Measurements from ENCODE around the gene GPRC5A. TPM values are rescaled to one million over a fixed set of nuclear protein-coding genes. Genes with fewer than 3 reads are reported as not detected.

The GPRC5A gene
- total and polyA plus RNA-seq, 2 of the 13 experiments (the other 11 are each of a cell fraction or from before 2014, with no cell fraction given), result 0.27 to 3.0 TPM

- peak; percentile 61 for TF ChIP-seq YEATS4 (CRISPR knock-in tag; IDR thresholded peaks at IDR 0.05; ENCODE audit: borderline replicate concordance)
- peak; percentile 52; the same call in 1 of the 2 replicates for TF ChIP-seq ZNF143 (CRISPR knock-in tag; IDR thresholded peaks at IDR 0.05)
- no peak for TF ChIP-seq THYN1 (CRISPR knock-in tag; IDR thresholded peaks at IDR 0.05; ENCODE audit: borderline replicate concordance, low read depth)
- peak; percentile 66 for TF ChIP-seq MEIS2 (CRISPR knock-in tag; IDR thresholded peaks at IDR 0.05)
- peak; percentile 26; the same call in 1 of the 2 replicates for TF ChIP-seq ZNF800 (CRISPR knock-in tag; IDR thresholded peaks at IDR 0.05)
- 0 out of 2 replicates have a peak, but pooled peaks have one; percentile 35 for TF ChIP-seq ZNF441 (CRISPR knock-in tag; IDR thresholded peaks at IDR 0.05; ENCODE audit: borderline replicate concordance)
- TF ChIP-seq ARID5B (CRISPR knock-in tag; IDR thresholded peaks at IDR 0.05), result peak; percentile 32; the same call in 1 of the 2 replicates
- 0 out of 2 replicates have a peak, but pooled peaks have one; percentile 47 for TF ChIP-seq ZBTB43 (CRISPR knock-in tag; conservative IDR thresholded peaks at IDR 0.05)
- TF ChIP-seq WIZ (CRISPR knock-in tag; IDR thresholded peaks at IDR 0.05), result 0 out of 2 replicates have a peak, but pooled peaks have one; percentile 27
- TF ChIP-seq RELA (CRISPR knock-in tag; IDR thresholded peaks at IDR 0.05), result 0 out of 2 replicates have a peak, but pooled peaks have one; percentile 52
- TF ChIP-seq DBP (CRISPR knock-in tag; IDR thresholded peaks at IDR 0.05; ENCODE audit: not compliant biosample characterization), result no peak
- peak; percentile 48; the same call in 1 of the 2 replicates for TF ChIP-seq HOXA5 (CRISPR knock-in tag; IDR thresholded peaks at IDR 0.05)
- TF ChIP-seq ZNF124 (CRISPR knock-in tag; IDR thresholded peaks at IDR 0.05), result 0 out of 2 replicates have a peak, but pooled peaks have one; percentile 76
- no peak for TF ChIP-seq RNF2 (conservative IDR thresholded peaks at IDR 0.05; ENCODE audit: low read depth)
- TF ChIP-seq KLF9 (CRISPR knock-in tag; IDR thresholded peaks at IDR 0.05; ENCODE audit: low read depth), result peak; percentile 58; the same call in 1 of the 2 replicates
- TF ChIP-seq BHLHE40 (IDR thresholded peaks at IDR 0.05; ENCODE audit: low read length), result peak; percentile 99
- peak; percentile 78 for TF ChIP-seq SRF (IDR thresholded peaks at IDR 0.05; ENCODE audit: low read depth, low read length)
- TF ChIP-seq FOXP4 (CRISPR knock-in tag; IDR thresholded peaks at IDR 0.05), result peak; percentile 40; the same call in 1 of the 2 replicates
- TF ChIP-seq ZNF652 (CRISPR knock-in tag; IDR thresholded peaks at IDR 0.05; ENCODE audit: borderline replicate concordance, low read depth), result no peak
Observed at GRCh38 chr12:12927211-12928079, 36.1 kb downstream of the GPRC5A start (continued).
